HG02938 (cell line): ENCODE measurements around the gene NDUFB10.

ENCODE experiments used
- ATAC-seq: cut with Tn5 transposase; IDR thresholded peaks from one replicate; pipeline ENCODE4 v1.9.1; 2021; ENCODE audit warnings: mild to moderate bottlenecking, moderate library complexity; ENCODE audit not compliant: unreplicated experiment

Gene NDUFB10

GRCh38 chr16:1998852-1999801, 39.8 kb downstream of the NDUFB10 start:
- ATAC-seq = no peak

- ATAC-seq = no peak
Measured at GRCh38 chr16:1999866-2000514, 40.7 kb downstream of the NDUFB10 start.

- ATAC-seq = no peak
Measured at GRCh38 chr16:2001035-2001434, 41.7 kb downstream of the NDUFB10 start.

- ATAC-seq = no peak
Measured at GRCh38 chr16:2001456-2002355, 42.4 kb downstream of the NDUFB10 start.

GRCh38 chr16:2002406-2003230, 43.3 kb downstream of the NDUFB10 start:
- no peak for ATAC-seq

GRCh38 chr16:2003231-2003826, 44.0 kb downstream of the NDUFB10 start:
- no peak for ATAC-seq

- ATAC-seq = peak; percentile 63
Measured at GRCh38 chr16:2003827-2004641, 44.7 kb downstream of the NDUFB10 start.

- ATAC-seq = no peak
Measured at GRCh38 chr16:2004795-2005517, 45.6 kb downstream of the NDUFB10 start.

- ATAC-seq = no peak
Measured at GRCh38 chr16:2005646-2006045, 46.3 kb downstream of the NDUFB10 start.

- no peak for ATAC-seq
Measured at GRCh38 chr16:2006317-2006716, 47.0 kb downstream of the NDUFB10 start.

GRCh38 chr16:2007081-2007836, 47.9 kb downstream of the NDUFB10 start:
- ATAC-seq = no peak

GRCh38 chr16:2008009-2008526, 48.7 kb downstream of the NDUFB10 start:
- ATAC-seq = no peak

GRCh38 chr16:2008631-2009163, 49.4 kb downstream of the NDUFB10 start:
- ATAC-seq = peak; percentile 7

- ATAC-seq = peak; percentile 28
Measured at GRCh38 chr16:2009164-2009711, 49.9 kb downstream of the NDUFB10 start.

- ATAC-seq = peak; percentile 57
Measured at GRCh38 chr16:2009791-2010510, 50.6 kb downstream of the NDUFB10 start, which contains the start of gene ZNF598. Gene ZNF598, minus strand, starts transcription at chr16:2009821.
